ENCODE measurements around the gene ITGB8.
"Not testable (repeated sequence)": the region's sequence is repeated elsewhere in the genome, so short reads cannot be mapped to it uniquely, and the experiment has no call there.

ITGB8 gene

GRCh38 chr7:20364571-20365196, 34.0 kb downstream of the ITGB8 start:
- in situ Hi-C loops (cut with MboI; ENCODE audit: low sequenced_read_pairs) = no loop called here

- in situ Hi-C loops (cut with MboI; ENCODE audit: low sequenced_read_pairs) = no loop called here
Observed at GRCh38 chr7:20365486-20365885, 34.8 kb downstream of the ITGB8 start.

GRCh38 chr7:20374399-20374798, 43.7 kb downstream of the ITGB8 start:
- in situ Hi-C loops (cut with MboI; ENCODE audit: low sequenced_read_pairs) = no loop called here

GRCh38 chr7:20376796-20377195, 46.1 kb downstream of the ITGB8 start:
- in situ Hi-C loops (cut with MboI; ENCODE audit: low sequenced_read_pairs) = no loop called here

GRCh38 chr7:20381406-20382034, 50.8 kb downstream of the ITGB8 start:
- in situ Hi-C loops (cut with MboI; ENCODE audit: low sequenced_read_pairs) = no loop called here

- in situ Hi-C loops (cut with MboI; ENCODE audit: low sequenced_read_pairs) = no loop called here
Observed at GRCh38 chr7:20383351-20383750, 52.7 kb downstream of the ITGB8 start.

GRCh38 chr7:20385126-20385525, 54.4 kb downstream of the ITGB8 start:
- in situ Hi-C loops (cut with MboI; ENCODE audit: low sequenced_read_pairs) = no loop called here

- in situ Hi-C loops (cut with MboI; ENCODE audit: low sequenced_read_pairs) = no loop called here
Observed at GRCh38 chr7:20388084-20388483, 57.4 kb downstream of the ITGB8 start.

- in situ Hi-C loops (cut with MboI; ENCODE audit: low sequenced_read_pairs) = not testable (repeated sequence)
Observed at GRCh38 chr7:20389192-20389591, 58.5 kb downstream of the ITGB8 start.

GRCh38 chr7:20393021-20393610, 62.4 kb downstream of the ITGB8 start:
- in situ Hi-C loops (cut with MboI; ENCODE audit: low sequenced_read_pairs) = no loop called here

- in situ Hi-C loops (cut with MboI; ENCODE audit: low sequenced_read_pairs) = no loop called here
Observed at GRCh38 chr7:20393616-20394015, 62.9 kb downstream of the ITGB8 start.

GRCh38 chr7:20394284-20394683, 63.6 kb downstream of the ITGB8 start:
- in situ Hi-C loops (cut with MboI; ENCODE audit: low sequenced_read_pairs) = no loop called here

GRCh38 chr7:20395104-20395503, 64.4 kb downstream of the ITGB8 start:
- in situ Hi-C loops (cut with MboI; ENCODE audit: low sequenced_read_pairs) = no loop called here

- in situ Hi-C loops (cut with MboI; ENCODE audit: low sequenced_read_pairs) = no loop called here
Observed at GRCh38 chr7:20395511-20395910, 64.8 kb downstream of the ITGB8 start.

- in situ Hi-C loops (cut with MboI; ENCODE audit: low sequenced_read_pairs) = no loop called here
Observed at GRCh38 chr7:20399521-20399920, 68.8 kb downstream of the ITGB8 start.

GRCh38 chr7:20401861-20402746, 71.4 kb downstream of the ITGB8 start:
- in situ Hi-C loops (cut with MboI; ENCODE audit: low sequenced_read_pairs) = no loop called here

- in situ Hi-C loops (cut with MboI; ENCODE audit: low sequenced_read_pairs) = no loop called here
Observed at GRCh38 chr7:20402747-20403230, 72.1 kb downstream of the ITGB8 start.

- in situ Hi-C loops (cut with MboI; ENCODE audit: low sequenced_read_pairs) = no loop called here
Observed at GRCh38 chr7:20403331-20403730, 72.6 kb downstream of the ITGB8 start.

- in situ Hi-C loops (cut with MboI; ENCODE audit: low sequenced_read_pairs) = no loop called here
Observed at GRCh38 chr7:20404320-20404719, 73.6 kb downstream of the ITGB8 start.

- in situ Hi-C loops (cut with MboI; ENCODE audit: low sequenced_read_pairs) = no loop called here
Observed at GRCh38 chr7:20407585-20408466, 77.1 kb downstream of the ITGB8 start.
